ENCODE measurements around the gene MYOF. TPM values are rescaled to one million over a fixed set of nuclear protein-coding genes. Genes with fewer than 3 reads are reported as not detected.
"Not testable (repeated sequence)": the region's sequence is repeated elsewhere in the genome, so short reads cannot be mapped to it uniquely, and the experiment has no call there.

The MYOF gene
- total RNA-seq, 4 donors from 2014 or later, result 44.6 to 113 (median 74.5) TPM

GRCh38 chr10:93473161-93473560, 9.0 kb downstream of the MYOF start:
- TF ChIP-seq CTCF (IDR thresholded peaks at IDR 0.05), result no peak
- no peak for ATAC-seq (ENCODE audit: low FRiP score)
- no peak for DNase-seq (ENCODE audit: low spot score)

DNA sequence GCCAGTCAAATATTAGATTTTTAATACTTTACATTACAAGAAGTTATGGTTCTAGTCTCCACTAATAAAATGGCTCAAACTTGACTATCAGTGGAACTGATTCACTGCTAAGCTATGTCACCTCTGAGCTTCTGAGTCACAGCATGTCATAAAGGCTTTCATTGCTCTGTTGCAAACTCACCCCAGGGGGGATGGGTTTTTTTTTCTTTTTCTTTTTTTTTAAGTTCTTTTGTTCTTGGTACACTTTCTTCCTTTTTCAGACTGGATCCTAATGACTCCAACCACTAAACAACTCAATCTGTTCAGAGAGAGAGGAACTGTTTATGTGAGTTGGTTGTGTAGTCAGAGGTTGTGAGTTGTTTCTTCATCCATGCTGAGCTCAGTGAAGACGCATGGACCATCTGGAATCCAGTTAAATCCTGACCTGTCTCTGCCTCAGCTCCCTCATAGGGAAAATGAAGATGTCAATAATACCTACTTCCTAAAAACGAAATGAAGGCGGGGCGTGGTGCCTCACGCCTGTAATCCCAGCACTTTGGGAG, 11.0 kb downstream of the MYOF start:
- ATAC-seq (ENCODE audit: low FRiP score) (peak; percentile 40), DNase-seq (ENCODE audit: low spot score) (no peak)
- no peak for TF ChIP-seq CTCF (IDR thresholded peaks at IDR 0.05)

DNA sequence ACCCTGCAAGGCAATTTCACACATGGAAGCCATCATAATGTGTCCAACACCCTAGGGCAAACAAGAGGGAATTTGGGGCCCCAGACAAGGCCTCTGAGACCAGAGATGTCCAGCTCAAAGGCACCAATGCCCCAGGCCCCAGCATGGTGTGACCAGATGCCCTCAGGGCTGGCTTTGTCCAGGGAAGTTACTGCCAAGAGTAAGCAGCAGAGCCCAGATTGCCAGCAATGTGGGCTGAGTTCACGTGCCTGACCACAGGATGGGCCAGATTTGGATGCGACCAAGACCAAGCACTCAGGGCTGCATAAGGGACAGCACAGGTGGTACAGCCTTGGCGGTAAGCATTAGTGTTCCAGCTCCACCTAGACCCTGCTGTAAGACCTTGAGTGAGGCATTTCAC, 12.7 kb downstream of the MYOF start:
- no peak for TF ChIP-seq CTCF (IDR thresholded peaks at IDR 0.05)
- ATAC-seq (ENCODE audit: low FRiP score) (no peak), DNase-seq (ENCODE audit: low spot score) (no peak)

GRCh38 chr10:93468461-93469213, 13.5 kb downstream of the MYOF start:
- no peak for TF ChIP-seq CTCF (IDR thresholded peaks at IDR 0.05)
- DNase-seq (ENCODE audit: low spot score) (no peak), ATAC-seq (ENCODE audit: low FRiP score) (peak; percentile 66)

- not testable (repeated sequence) for DNase-seq (ENCODE audit: low spot score); ATAC-seq (ENCODE audit: low FRiP score)
Measured at GRCh38 chr10:93467635-93468034, 14.5 kb downstream of the MYOF start.

DNA sequence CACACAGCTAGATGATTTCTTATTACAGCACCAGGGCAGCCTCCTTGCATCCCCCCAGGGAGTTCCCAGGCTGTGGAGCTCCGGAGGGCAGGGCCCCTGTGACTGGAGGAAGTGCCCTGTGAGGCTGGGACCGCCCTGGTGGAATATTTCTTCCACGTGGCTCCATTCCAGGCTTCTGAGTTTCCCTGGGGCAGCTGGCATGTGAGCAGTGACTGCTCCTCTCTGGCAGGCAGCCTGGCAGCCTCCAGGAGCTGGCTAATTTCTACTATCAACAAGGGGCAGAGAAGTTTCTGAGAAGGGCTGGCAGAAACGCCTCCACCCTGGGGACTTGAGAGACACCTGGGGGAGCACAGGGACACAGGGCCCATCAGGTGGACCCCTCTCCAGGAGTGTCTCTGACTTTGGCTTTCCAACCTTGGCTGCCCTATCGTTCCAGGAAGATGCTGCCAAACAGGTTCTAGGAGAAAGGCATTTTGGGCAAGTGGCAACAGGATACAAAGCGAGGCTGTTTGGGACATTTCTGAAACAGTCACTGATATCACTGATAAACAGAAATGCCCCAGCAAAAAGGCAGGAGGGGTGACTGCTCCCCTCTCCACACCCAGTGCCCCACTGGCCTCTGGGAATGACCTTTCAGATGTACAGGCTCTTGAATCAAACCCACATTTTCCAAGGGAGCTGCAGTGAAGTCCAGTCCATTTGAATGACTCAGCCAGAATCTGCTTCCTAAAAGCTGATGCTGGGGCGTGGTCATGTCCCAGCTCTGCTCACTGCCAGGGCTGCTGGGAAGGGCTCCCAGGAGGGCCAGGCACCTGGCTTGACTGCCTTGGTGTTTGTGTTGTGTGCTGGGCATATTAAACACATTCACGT, 16.1 kb downstream of the MYOF start:
- ATAC-seq (ENCODE audit: low FRiP score) (peak; percentile 78), DNase-seq (ENCODE audit: low spot score) (peak; percentile 70)
- no peak for TF ChIP-seq CTCF (IDR thresholded peaks at IDR 0.05)

DNA sequence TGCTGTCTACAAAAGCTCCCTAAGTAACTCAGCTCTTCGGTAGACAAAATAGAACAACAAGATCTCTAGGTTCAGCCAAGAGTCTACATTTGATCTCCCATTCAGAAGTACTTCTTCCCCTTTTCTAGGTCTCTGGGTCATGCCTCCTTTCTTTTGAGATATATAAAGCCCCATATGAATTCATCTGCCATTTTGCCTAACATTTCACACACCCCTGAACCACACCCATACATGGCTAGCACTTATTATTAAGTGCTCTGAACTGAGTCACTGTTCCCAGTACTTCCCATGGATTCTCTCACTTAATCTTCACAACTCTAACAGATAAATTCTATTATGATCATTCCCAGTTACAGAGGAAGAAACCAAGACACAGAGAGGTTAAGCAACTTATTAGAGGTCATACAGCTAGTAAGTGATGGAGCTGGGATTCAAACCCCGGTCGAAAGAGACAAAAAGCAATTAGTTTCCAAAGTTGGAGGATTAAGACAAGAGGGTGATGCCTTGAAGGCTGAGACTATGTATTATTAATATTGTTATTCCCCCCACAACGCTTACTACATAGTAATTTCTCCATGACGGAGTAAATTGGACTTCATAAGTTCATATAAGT, 17.3 kb downstream of the MYOF start:
- ATAC-seq (ENCODE audit: low FRiP score) (no peak), DNase-seq (ENCODE audit: low spot score) (no peak)
- no peak for TF ChIP-seq CTCF (IDR thresholded peaks at IDR 0.05)
